Ectodermal cell (in vitro differentiated cells): ENCODE results near the gene KCNH3.

Source experiments
- H3K27ac ChIP-seq: 2 replicates; pipeline ENCODE4 v1.7.0; 2013; ENCODE audit warnings: mild to moderate bottlenecking, low read depth, low read length; ENCODE audit not compliant: insufficient read depth, poor library complexity, severe bottlenecking
- H3K27me3 ChIP-seq: 2 replicates; pipeline ENCODE4 v1.7.0; 2013; ENCODE audit warnings: mild to moderate bottlenecking, low read length; ENCODE audit not compliant: insufficient read depth, control insufficient read depth, poor library complexity, severe bottlenecking
- H3K36me3 ChIP-seq: one replicate; pipeline ENCODE4 v1.7.0; 2013; ENCODE audit warnings: low read length; ENCODE audit not compliant: control insufficient read depth, insufficient read depth
- H3K4me1 ChIP-seq: one replicate; pipeline ENCODE4 v1.7.0; 2013; ENCODE audit warnings: low read length; ENCODE audit not compliant: control insufficient read depth, insufficient read depth
- H3K4me3 ChIP-seq: 2 replicates; pipeline ENCODE4 v1.7.0; 2013; ENCODE audit warnings: low read depth, low read length, control low read depth; ENCODE audit not compliant: insufficient read depth
- H3K9me3 ChIP-seq: 2 replicates; pipeline ENCODE4 v1.7.0; 2013; ENCODE audit warnings: mild to moderate bottlenecking, low read length, moderate library complexity; ENCODE audit not compliant: control insufficient read depth
- WGBS, 2 experiments: methylation state at CpG; one replicate each; pipeline ENCODE4 v1.1.7; 2013; ENCODE audit warnings: missing lambda C conversion rate in 2 of 2; 5-methylcytosine and 5-hydroxymethylcytosine counted together

The KCNH3 gene

GRCh38 chr12:49537752-49538509 is 899 bp upstream of the KCNH3 start:
- Histone ChIP-seq H3K4me3 (peak overlapping the region; percentile 25), H3K27ac (no peak overlapping the region), H3K27me3 (peaks cover 85% of the 10 kb centered on the region), H3K36me3 (no peaks in the 10 kb centered on the region), H3K4me1 (peaks cover 17% of the 10 kb centered on the region), H3K9me3 (no peaks in the 10 kb centered on the region)
- 1% methylated on average over 61 of the region's 61 CpGs for WGBS, 2 experiments

- Histone ChIP-seq H3K4me1 (peaks cover 17% of the 10 kb centered on the region), H3K4me3 (no peak overlapping the region), H3K27ac (no peak overlapping the region), H3K9me3 (no peaks in the 10 kb centered on the region), H3K27me3 (peaks cover 100% of the 10 kb centered on the region), H3K36me3 (no peaks in the 10 kb centered on the region)
- WGBS, 2 experiments = 18% methylated on average over 47 of the region's 47 CpGs
Observed at GRCh38 chr12:49539406-49540228, 787 bp downstream of the KCNH3 start.

GRCh38 chr12:49540229-49541139 is 1.7 kb downstream of the KCNH3 start:
- peaks cover 100% of the 10 kb centered on the region for H3K27me3 ChIP-seq
- no peaks in the 10 kb centered on the region for H3K36me3 ChIP-seq
- no peaks in the 10 kb centered on the region for H3K9me3 ChIP-seq
- peaks cover 17% of the 10 kb centered on the region for H3K4me1 ChIP-seq
- H3K4me3 ChIP-seq = no peak overlapping the region
- WGBS, 2 experiments = 55 to 61% methylated on average over 21 of the region's 21 CpGs
- H3K27ac ChIP-seq = no peak overlapping the region

GRCh38 chr12:49541140-49541861 is 2.5 kb downstream of the KCNH3 start:
- no peak overlapping the region for H3K4me3 ChIP-seq
- H3K9me3 ChIP-seq = no peaks in the 10 kb centered on the region
- H3K36me3 ChIP-seq = no peaks in the 10 kb centered on the region
- no peak overlapping the region for H3K27ac ChIP-seq
- peaks cover 100% of the 10 kb centered on the region for H3K27me3 ChIP-seq
- 82 to 83% methylated on average over 18 of the region's 18 CpGs for WGBS, 2 experiments
- peaks cover 17% of the 10 kb centered on the region for H3K4me1 ChIP-seq

GRCh38 chr12:49541911-49542505 is 3.2 kb downstream of the KCNH3 start:
- H3K4me1 ChIP-seq = peaks cover 17% of the 10 kb centered on the region
- peaks cover 99% of the 10 kb centered on the region for H3K27me3 ChIP-seq
- H3K36me3 ChIP-seq = no peaks in the 10 kb centered on the region
- H3K9me3 ChIP-seq = no peaks in the 10 kb centered on the region
- H3K27ac ChIP-seq = no peak overlapping the region
- WGBS, 2 experiments = 89 to 90% methylated on average over 6 to 7 of the region's 7 CpGs
- no peak overlapping the region for H3K4me3 ChIP-seq

- Histone ChIP-seq H3K36me3 (no peaks in the 10 kb centered on the region), H3K4me1 (peaks cover 12% of the 10 kb centered on the region), H3K27me3 (peaks cover 99% of the 10 kb centered on the region), H3K4me3 (no peak overlapping the region), H3K27ac (no peak overlapping the region), H3K9me3 (no peaks in the 10 kb centered on the region)
- WGBS, 2 experiments = 94 to 95% methylated on average over 15 of the region's 15 CpGs
Observed at GRCh38 chr12:49542592-49543160, 3.8 kb downstream of the KCNH3 start.

- Histone ChIP-seq H3K27ac (no peak overlapping the region), H3K9me3 (no peaks in the 10 kb centered on the region), H3K4me3 (no peak overlapping the region), H3K27me3 (peaks cover 99% of the 10 kb centered on the region), H3K36me3 (no peaks in the 10 kb centered on the region), H3K4me1 (peaks cover 5% of the 10 kb centered on the region)
- 72 to 77% methylated on average over 20 of the region's 20 CpGs for WGBS, 2 experiments
Observed at GRCh38 chr12:49543221-49543913, 4.5 kb downstream of the KCNH3 start.

- 14 to 15% methylated on average over 39 of the region's 39 CpGs for WGBS, 2 experiments
- Histone ChIP-seq H3K27me3 (peaks cover 99% of the 10 kb centered on the region), H3K4me3 (no peak overlapping the region), H3K9me3 (no peaks in the 10 kb centered on the region), H3K4me1 (peaks cover 9% of the 10 kb centered on the region), H3K27ac (no peak overlapping the region), H3K36me3 (no peaks in the 10 kb centered on the region)
Observed at GRCh38 chr12:49543914-49544815, 5.3 kb downstream of the KCNH3 start.
